Gastroesophageal sphincter (tissue), 3 donors: ENCODE data around the gene RBP3.

Experiments
- EP300 ChIP-seq: sonication (generic); formaldehyde crosslinking; IDR thresholded peaks from one replicate; pipeline ENCODE4 v1.6.1; 2017; ENCODE audit warnings: antibody characterized with exemption, mild to moderate bottlenecking
- POLR2A ChIP-seq, 2 donors: fragments of 450-650 bp; IDR thresholded peaks; one replicate each; pipeline ENCODE4 v1.6.1; 2017; ENCODE audit warnings: antibody characterized with exemption in 2 of 2, mild to moderate bottlenecking in 2 of 2, moderate library complexity in 1 of 2
- POLR2AphosphoS5 ChIP-seq: sonication (generic); formaldehyde crosslinking; IDR thresholded peaks from one replicate; pipeline ENCODE4 v1.6.1; 2017; ENCODE audit warnings: antibody characterized with exemption
- TF ChIP-seq, protein P1 (sequence below), 4 experiments: fragments of 200-600 bp in 2 of 4; fragments of 450-650 bp in 2 of 4; sonication (generic) in 1 of 4; IDR thresholded peaks; one replicate each; pipeline ENCODE4 v1.5.1; 2017 to 2019; ENCODE audit warnings: antibody characterized with exemption in 4 of 4, mild to moderate bottlenecking in 2 of 4, moderate library complexity in 2 of 4

DNA sequence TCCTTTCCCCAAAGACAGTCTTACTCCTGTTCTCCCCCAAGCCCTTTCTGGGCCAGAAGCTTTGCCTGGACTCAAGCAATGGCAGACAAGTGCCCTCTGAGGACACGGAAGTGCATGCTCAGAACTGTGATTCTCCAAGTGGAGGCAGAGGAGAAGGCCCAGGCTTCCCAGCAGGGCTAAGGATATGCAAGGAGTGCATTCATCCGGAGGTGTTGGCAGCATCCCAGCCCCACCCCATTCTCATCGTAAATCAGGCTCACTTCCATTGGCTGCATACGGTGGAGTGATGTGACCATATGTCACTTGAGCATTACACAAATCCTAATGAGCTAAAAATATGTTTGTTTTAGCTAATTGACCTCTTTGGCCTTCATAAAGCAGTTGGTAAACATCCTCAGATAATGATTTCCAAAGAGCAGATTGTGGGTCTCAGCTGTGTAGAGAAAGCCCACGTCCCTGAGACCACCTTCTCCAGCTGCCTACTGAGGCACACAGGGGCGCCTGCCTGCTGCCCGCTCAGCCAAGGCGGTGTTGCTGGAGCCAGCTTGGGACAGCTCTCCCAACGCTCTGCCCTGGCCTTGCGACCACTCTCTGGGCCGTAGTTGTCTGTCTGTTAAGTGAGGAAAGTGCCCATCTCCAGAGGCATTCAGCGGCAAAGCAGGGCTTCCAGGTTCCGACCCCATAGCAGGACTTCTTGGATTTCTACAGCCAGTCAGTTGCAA is 1.4 kb upstream of the RBP3 start:
- TF ChIP-seq POLR2A (IDR thresholded peaks at IDR 0.05) (no peak), EP300 (no peak), POLR2AphosphoS5 (no peak)
- TF ChIP-seq, protein P1, sequence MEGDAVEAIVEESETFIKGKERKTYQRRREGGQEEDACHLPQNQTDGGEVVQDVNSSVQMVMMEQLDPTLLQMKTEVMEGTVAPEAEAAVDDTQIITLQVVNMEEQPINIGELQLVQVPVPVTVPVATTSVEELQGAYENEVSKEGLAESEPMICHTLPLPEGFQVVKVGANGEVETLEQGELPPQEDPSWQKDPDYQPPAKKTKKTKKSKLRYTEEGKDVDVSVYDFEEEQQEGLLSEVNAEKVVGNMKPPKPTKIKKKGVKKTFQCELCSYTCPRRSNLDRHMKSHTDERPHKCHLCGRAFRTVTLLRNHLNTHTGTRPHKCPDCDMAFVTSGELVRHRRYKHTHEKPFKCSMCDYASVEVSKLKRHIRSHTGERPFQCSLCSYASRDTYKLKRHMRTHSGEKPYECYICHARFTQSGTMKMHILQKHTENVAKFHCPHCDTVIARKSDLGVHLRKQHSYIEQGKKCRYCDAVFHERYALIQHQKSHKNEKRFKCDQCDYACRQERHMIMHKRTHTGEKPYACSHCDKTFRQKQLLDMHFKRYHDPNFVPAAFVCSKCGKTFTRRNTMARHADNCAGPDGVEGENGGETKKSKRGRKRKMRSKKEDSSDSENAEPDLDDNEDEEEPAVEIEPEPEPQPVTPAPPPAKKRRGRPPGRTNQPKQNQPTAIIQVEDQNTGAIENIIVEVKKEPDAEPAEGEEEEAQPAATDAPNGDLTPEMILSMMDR (IDR thresholded peaks at IDR 0.05) = no peak
